ENCODE data around the gene KIF4A. TPM values are rescaled to one million over a fixed set of nuclear protein-coding genes. Genes with fewer than 3 reads are reported as not detected.
A peak's percentile ranks its signal among the peaks of the same experiment; 100 is the strongest.

KIF4A gene
- total and polyA plus RNA-seq, 2 of the 13 experiments (the other 11 are each of a cell fraction or from before 2014, with no cell fraction given), result 9.4 to 28.2 TPM

DNA sequence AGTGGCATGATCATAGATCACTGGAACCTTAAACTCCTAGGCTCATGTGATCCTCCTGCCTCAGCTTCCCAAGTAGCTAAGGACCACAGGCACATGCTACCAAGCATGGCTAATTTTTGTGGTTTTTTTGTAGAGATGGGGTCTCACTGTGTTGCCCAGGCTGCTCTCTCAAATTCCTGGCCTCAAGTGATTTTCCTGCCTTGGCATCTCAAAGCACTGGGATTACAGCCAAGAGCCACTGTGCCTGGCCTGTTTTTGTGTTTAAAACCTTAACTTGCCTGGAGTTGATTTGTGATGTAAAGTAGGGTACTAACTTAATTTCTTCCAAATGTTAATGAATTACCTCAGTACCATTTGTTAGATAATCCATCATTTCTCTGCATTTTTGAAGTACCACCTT is 177.1 kb downstream of the KIF4A start (continued):
- TF ChIP-seq ZMAT3 (CRISPR knock-in tag; conservative IDR thresholded peaks at IDR 0.05), result no peak

DNA sequence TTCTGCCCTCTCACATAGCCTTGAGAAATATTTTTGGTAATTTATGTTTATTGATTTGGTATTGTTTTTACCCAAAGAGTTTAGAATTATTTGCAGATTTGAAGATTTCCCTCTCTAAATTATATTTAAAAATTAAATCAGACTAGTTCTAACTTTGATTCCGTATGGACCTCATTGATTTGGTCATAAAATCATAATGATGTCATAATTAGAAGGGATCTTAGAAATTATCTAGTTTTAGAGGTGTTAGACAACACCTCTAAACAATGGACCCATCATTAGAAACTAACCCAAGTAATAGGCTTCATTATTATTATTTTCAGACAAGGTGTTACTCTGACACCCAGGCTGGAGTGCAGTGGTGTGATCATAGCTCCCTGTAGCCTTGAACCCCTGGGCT is 178.8 kb downstream of the KIF4A start:
- H3K27ac ChIP-seq (ENCODE audit: extremely low read length, insufficient read depth, low read length), result no peak overlapping the region
- H3K4me3 ChIP-seq (replicated peaks in 1 of 3; ENCODE audit: insufficient read depth in 1 of 3, low read depth in 2 of 3, low read length in 3 of 3), result no peak overlapping the region
- H3K27me3 ChIP-seq (ENCODE audit: control insufficient read depth in 1 of 2, insufficient read depth in 2 of 2, low read length in 2 of 2), result no peaks in the 10 kb centered on the region
- H3K4me1 ChIP-seq (ENCODE audit: insufficient read depth, low read length), result no peaks in the 10 kb centered on the region
- DNase-seq (ENCODE audit: low spot score) (no peak), FAIRE-seq (no peak), ATAC-seq (no peak)
- H4K20me1 ChIP-seq (ENCODE audit: insufficient read depth, low read length), result no peaks in the 10 kb centered on the region
- no peaks in the 10 kb centered on the region for H3K9me3 ChIP-seq (ENCODE audit: low read length)
- H3K36me3 ChIP-seq (replicated peaks in 1 of 2; ENCODE audit: control insufficient read depth in 1 of 2, insufficient read depth in 2 of 2, low read length in 2 of 2), result no peaks in the 10 kb centered on the region
- no peak overlapping the region for H3K9ac ChIP-seq (ENCODE audit: insufficient read depth, low read depth, low read length)
- ChIA-PET POLR2A (no interaction called here), CTCF (ENCODE audit: low intra/inter-chr PET ratio, low total read pairs) (no interaction called here)
- TF ChIP-seq ATF7 (IDR thresholded peaks at IDR 0.05) (peak; percentile 73), ATF7 (CRISPR knock-in tag; IDR thresholded peaks at IDR 0.05) (no peak), FOXA3 (CRISPR knock-in tag; IDR thresholded peaks at IDR 0.05) (no peak)
- H2AFZ ChIP-seq (ENCODE audit: low read length), result no peak overlapping the region
- intact Hi-C loops (cut with micrococcal nuclease; ENCODE audit: unreplicated experiment) (no loop called here), in situ Hi-C loops (cut with HindIII; ENCODE audit: extremely low pct_ligation_motif_present, low pct_unique_long_range_greater_than_20kb) (no loop called here)
- 100% methylated on average over 1 of the region's 1 CpG for WGBS (ENCODE audit: low lambda C conversion rate)
- no peaks in the 10 kb centered on the region for H3K79me2 ChIP-seq (ENCODE audit: insufficient read depth, low read length)
- no TSS peak for BruUV-seq (replicated peaks)
- H3K4me2 ChIP-seq (ENCODE audit: low read depth, low read length), result no peak overlapping the region

Small RNAs within 50 kb of the gene (small RNA-seq; reads per million reads assigned to genes)
- gene RNA5SP507 (ENCODE audit: insufficient read depth in 2 of 3, insufficient read length in 3 of 3, low read depth in 2 of 3, low replicate concordance in 1 of 3) (0 reads per million in 3 experiments), gene RNU4-81P (ENCODE audit: insufficient read depth in 2 of 3, insufficient read length in 3 of 3, low read depth in 2 of 3, low replicate concordance in 1 of 3) (0 reads per million in 3 experiments), gene RNY4P23 (ENCODE audit: insufficient read depth in 2 of 3, insufficient read length in 3 of 3, low read depth in 2 of 3, low replicate concordance in 1 of 3) (0 to 9.7 (median 0.33) reads per million in 3 experiments)

Other genes with a start within 250 kb of the KIF4A start
- gene AWAT2, start 240.2 kb upstream of the KIF4A start, total RNA-seq (2016; rRNA removed; fragmentation: Illumina TruSeq; extraction: Trizol), result not detected in 2 replicates
- not detected in 2 replicates for gene AWAT2, start 240.2 kb upstream of the KIF4A start, polyA plus RNA-seq (2011; rRNA removed)
- not detected in 2 replicates for gene OTUD6A, start 227.6 kb upstream of the KIF4A start, total RNA-seq (2016; rRNA removed; fragmentation: Illumina TruSeq; extraction: Trizol)
- gene OTUD6A, start 227.6 kb upstream of the KIF4A start, polyA plus RNA-seq (2011; rRNA removed), result not detected in 2 replicates
- gene IGBP1, start 156.7 kb upstream of the KIF4A start, total RNA-seq (2016; rRNA removed; fragmentation: Illumina TruSeq; extraction: Trizol), result 59.3 and 79.4 TPM in 2 replicates
- gene IGBP1, start 156.7 kb upstream of the KIF4A start, polyA plus RNA-seq (2011; rRNA removed), result 81.2 and 103 TPM in 2 replicates
- not detected in 2 replicates for gene DGAT2L6, start 112.6 kb upstream of the KIF4A start, total RNA-seq (2016; rRNA removed; fragmentation: Illumina TruSeq; extraction: Trizol)
- gene DGAT2L6, start 112.6 kb upstream of the KIF4A start, polyA plus RNA-seq (2011; rRNA removed), result not detected in 2 replicates
- gene AWAT1, start 55.4 kb upstream of the KIF4A start, total RNA-seq (2016; rRNA removed; fragmentation: Illumina TruSeq; extraction: Trizol), result not detected in 2 replicates
- not detected in 2 replicates for gene AWAT1, start 55.4 kb upstream of the KIF4A start, polyA plus RNA-seq (2011; rRNA removed)
- gene P2RY4, start 29.9 kb upstream of the KIF4A start, total RNA-seq (2016; rRNA removed; fragmentation: Illumina TruSeq; extraction: Trizol), result 0.07 TPM in 1 of 2 replicates, not detected in the other
- 0.49 and 0.67 TPM in 2 replicates for gene P2RY4, start 29.9 kb upstream of the KIF4A start, polyA plus RNA-seq (2011; rRNA removed)
- gene ARR3, start 21.8 kb upstream of the KIF4A start, total RNA-seq (2016; rRNA removed; fragmentation: Illumina TruSeq; extraction: Trizol), result not detected in 2 replicates
- gene ARR3, start 21.8 kb upstream of the KIF4A start, polyA plus RNA-seq (2011; rRNA removed), result not detected in 2 replicates
- not detected in 2 replicates for gene RAB41, start 7.9 kb upstream of the KIF4A start, total RNA-seq (2016; rRNA removed; fragmentation: Illumina TruSeq; extraction: Trizol)
- gene RAB41, start 7.9 kb upstream of the KIF4A start, polyA plus RNA-seq (2011; rRNA removed), result not detected in 2 replicates
- 29.1 and 42.0 TPM in 2 replicates for gene PDZD11, start 177 bp upstream of the KIF4A start, total RNA-seq (2016; rRNA removed; fragmentation: Illumina TruSeq; extraction: Trizol)
- gene PDZD11, start 177 bp upstream of the KIF4A start, polyA plus RNA-seq (2011; rRNA removed), result 42.9 and 47.0 TPM in 2 replicates
- 0.04 TPM in 1 of 2 replicates, not detected in the other for gene GDPD2, start 133.2 kb downstream of the KIF4A start, total RNA-seq (2016; rRNA removed; fragmentation: Illumina TruSeq; extraction: Trizol)
- 0.08 TPM in 1 of 2 replicates, not detected in the other for gene GDPD2, start 133.2 kb downstream of the KIF4A start, polyA plus RNA-seq (2011; rRNA removed)
- 19.4 and 27.2 TPM in 2 replicates for gene DLG3, start 154.7 kb downstream of the KIF4A start, total RNA-seq (2016; rRNA removed; fragmentation: Illumina TruSeq; extraction: Trizol)
- gene DLG3, start 154.7 kb downstream of the KIF4A start, polyA plus RNA-seq (2011; rRNA removed), result 8.1 and 9.9 TPM in 2 replicates

Measured in HepG2 (cell line).